Spleen (tissue), 11 donors: ENCODE data around the gene ZNRF3. TPM values are rescaled to one million over a fixed set of nuclear protein-coding genes. Genes with fewer than 3 reads are reported as not detected.

ENCODE experiments used
- DNase-seq: peaks from one replicate; pipeline ENCODE4 v3.0.0-alpha.2; 2020
- H3K27ac ChIP-seq, 8 donors: fragments of 200-600 bp; sonication (generic) in 7 of 8; 1 replicate in 4 of 8; 2 replicates in 4 of 8; pipeline versions ENCODE4 v1.5.0 to v1.8.0; 2016 to 2021; ENCODE audit warnings: inconsistent platforms in 4 of 8, mild to moderate bottlenecking in 4 of 8, moderate library complexity in 1 of 8
- H3K27me3 ChIP-seq, 7 donors: fragments of 200-600 bp; sonication (generic) in 6 of 7; replicated peaks in 1 of 7; 1 replicate in 4 of 7; 2 replicates in 3 of 7; pipeline versions ENCODE4 v1.5.0 to v1.8.0; 2016 to 2021; ENCODE audit warnings: inconsistent platforms in 3 of 7, mild to moderate bottlenecking in 1 of 7
- H3K36me3 ChIP-seq, 6 donors: fragments of 200-600 bp; sonication (generic) in 5 of 6; 1 replicate in 4 of 6; 2 replicates in 2 of 6; pipeline versions ENCODE4 v1.5.0 to v1.8.0; 2016 to 2021; ENCODE audit warnings: inconsistent platforms in 2 of 6
- H3K4me1 ChIP-seq, 6 donors: fragments of 200-600 bp; sonication (generic) in 5 of 6; 1 replicate in 3 of 6; 2 replicates in 3 of 6; pipeline versions ENCODE4 v1.5.0 to v1.8.0; 2016 to 2021; ENCODE audit warnings: inconsistent platforms in 3 of 6
- H3K4me3 ChIP-seq, 8 donors: fragments of 200-600 bp; sonication (generic) in 7 of 8; 1 replicate in 4 of 8; 2 replicates in 4 of 8; pipeline versions ENCODE4 v1.5.0 to v1.8.0; 2016 to 2021; ENCODE audit warnings: inconsistent platforms in 4 of 8, mild to moderate bottlenecking in 4 of 8, moderate library complexity in 2 of 8
- H3K9me3 ChIP-seq, 8 donors: fragments of 200-600 bp; sonication (generic) in 7 of 8; 1 replicate in 4 of 8; 2 replicates in 4 of 8; pipeline versions ENCODE4 v1.5.0 to v1.8.0; 2016 to 2021; ENCODE audit warnings: inconsistent platforms in 4 of 8
- POLR2A ChIP-seq, 3 donors: fragments of 450-650 bp; IDR thresholded peaks; one replicate each; pipeline ENCODE4 v1.5.1; 2017; ENCODE audit warnings: antibody characterized with exemption in 3 of 3, mild to moderate bottlenecking in 1 of 3
- POLR2AphosphoS5 ChIP-seq, 3 donors: sonication (generic); formaldehyde crosslinking; IDR thresholded peaks; one replicate each; pipeline ENCODE4 v1.5.1; 2017; ENCODE audit warnings: antibody characterized with exemption in 3 of 3
- WGBS, 5 donors: extraction: QIAGEN DNeasy Blood & Tissue Kit in 3 of 5; methylation state at CpG; one replicate each; pipeline versions ENCODE4 v1.1.5 to v1.1.7; 2013 to 2018; 5-methylcytosine and 5-hydroxymethylcytosine counted together
- intact Hi-C: fragments of 100-400 bp; cut with DNase I; formaldehyde crosslinking; loops from one replicate; pipeline ENCODE4 v1.15.0; 2023; ENCODE audit warnings: low total_unique reads
- polyA plus RNA-seq, 3 donors: library from polyadenylated mRNA; stranded (reverse); fragments of 200-250 nt; gene quantifications; one replicate each; pipeline ENCODE4 v1.2.1, GENCODE V29; 2013
- total RNA-seq, 7 donors: library from RNA; depleted of rRNA in 3 of 7; stranded (reverse); fragments of >200 nt in 3 of 7; fragmentation: NEBNext Ultra II Directional in 4 of 7; extraction: Animal tissue kit (Norgen Biotek cat#: 25700) in 4 of 7; gene quantifications; one replicate each; pipeline versions ENCODE4 v1.1.0 to v1.2.1, GENCODE V29; 2016 to 2021
- TF ChIP-seq, protein P1 (sequence below), 11 experiments: fragments of 200-600 bp in 7 of 11; fragments of 450-650 bp in 4 of 11; sonication (generic) in 4 of 11; IDR thresholded peaks in 8 of 11; conservative IDR thresholded peaks in 3 of 11; 1 replicate in 7 of 11; 2 replicates in 4 of 11; pipeline versions ENCODE4 v1.4.0 to v1.8.0; 2016 to 2021; ENCODE audit warnings: antibody characterized with exemption in 11 of 11, inconsistent platforms in 4 of 11, mild to moderate bottlenecking in 1 of 11
- donor health status: healthy with polysubstance abuse.
- donor health status: DM: no; HTN: no; CAD: no; lungs with moderate emphysema.
- donor health status: DM: no; HTN: no; CAD: no.
- donor health status: Bipolar disorder and iron deficiency.
- donor health status: healthy.
- donor health status: DM: no; HTN: no; CAD: no.
- donor health status: DM: yes; HTN: yes; CAD: no.

The ZNRF3 gene
- total and polyA plus RNA-seq, 10 donors = 0.15 to 4.5 (median 2.6) TPM

DNA sequence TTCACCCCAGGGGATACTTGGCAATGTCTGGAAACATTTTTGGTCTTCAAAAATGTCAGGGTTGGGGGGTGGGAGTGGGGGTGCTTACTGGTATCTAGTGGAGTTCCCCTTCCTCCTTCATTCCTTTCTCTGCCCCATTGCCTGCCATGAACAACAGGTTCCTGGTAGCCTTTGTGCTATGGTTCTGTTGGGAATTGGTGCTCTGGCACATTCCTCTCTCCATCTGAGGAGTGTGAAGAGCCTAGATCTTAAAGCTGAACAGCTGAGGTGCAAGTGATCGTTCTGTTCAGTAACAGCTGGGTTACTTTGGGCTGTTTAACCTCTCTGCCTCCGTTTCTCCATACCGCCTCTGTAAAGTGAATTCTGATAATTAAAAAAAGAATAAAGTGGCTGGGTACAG lies 114.0 kb downstream of the ZNRF3 start:
- H3K27ac ChIP-seq = no peak overlapping the region
- DNase-seq = no peak
- H3K4me3 ChIP-seq = no peak overlapping the region
- WGBS, 5 donors = 87 to 99% (median 95%) methylated on average over 3 of the region's 3 CpGs
- H3K27me3 ChIP-seq = no peaks in the 10 kb centered on the region
- H3K36me3 ChIP-seq = no peaks in the 10 kb centered on the region
- no peaks in the 10 kb centered on the region for H3K9me3 ChIP-seq
- TF ChIP-seq, protein P1, sequence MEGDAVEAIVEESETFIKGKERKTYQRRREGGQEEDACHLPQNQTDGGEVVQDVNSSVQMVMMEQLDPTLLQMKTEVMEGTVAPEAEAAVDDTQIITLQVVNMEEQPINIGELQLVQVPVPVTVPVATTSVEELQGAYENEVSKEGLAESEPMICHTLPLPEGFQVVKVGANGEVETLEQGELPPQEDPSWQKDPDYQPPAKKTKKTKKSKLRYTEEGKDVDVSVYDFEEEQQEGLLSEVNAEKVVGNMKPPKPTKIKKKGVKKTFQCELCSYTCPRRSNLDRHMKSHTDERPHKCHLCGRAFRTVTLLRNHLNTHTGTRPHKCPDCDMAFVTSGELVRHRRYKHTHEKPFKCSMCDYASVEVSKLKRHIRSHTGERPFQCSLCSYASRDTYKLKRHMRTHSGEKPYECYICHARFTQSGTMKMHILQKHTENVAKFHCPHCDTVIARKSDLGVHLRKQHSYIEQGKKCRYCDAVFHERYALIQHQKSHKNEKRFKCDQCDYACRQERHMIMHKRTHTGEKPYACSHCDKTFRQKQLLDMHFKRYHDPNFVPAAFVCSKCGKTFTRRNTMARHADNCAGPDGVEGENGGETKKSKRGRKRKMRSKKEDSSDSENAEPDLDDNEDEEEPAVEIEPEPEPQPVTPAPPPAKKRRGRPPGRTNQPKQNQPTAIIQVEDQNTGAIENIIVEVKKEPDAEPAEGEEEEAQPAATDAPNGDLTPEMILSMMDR (IDR thresholded peaks at IDR 0.05 in 8 of 11, conservative IDR thresholded peaks at IDR 0.05 in 3 of 11) = no peak
- TF ChIP-seq POLR2A (IDR thresholded peaks at IDR 0.05) (no peak), POLR2AphosphoS5 (IDR thresholded peaks at IDR 0.05) (no peak)
- no peaks in the 10 kb centered on the region for H3K4me1 ChIP-seq
- intact Hi-C loops = no loop called here

DNA sequence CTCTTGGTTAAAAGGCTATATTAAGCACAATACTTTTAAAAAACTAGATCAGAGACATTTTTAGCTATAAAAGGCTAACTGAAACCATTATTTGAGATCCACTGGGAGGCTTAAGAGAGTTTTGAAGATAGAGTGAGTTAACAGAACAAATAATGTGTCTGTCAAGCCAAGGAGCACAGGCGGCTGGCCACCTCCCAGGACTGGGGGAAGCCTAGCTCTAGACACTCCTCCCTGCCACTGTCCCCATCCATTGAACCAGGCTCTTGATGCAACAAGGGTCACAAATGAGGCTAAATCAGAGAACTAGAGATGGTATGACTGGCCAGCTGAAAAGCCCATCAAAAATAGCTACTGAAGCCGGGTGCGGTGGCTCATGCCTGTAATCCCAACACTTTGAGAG lies 115.3 kb downstream of the ZNRF3 start:
- intact Hi-C loops = no loop called here
- H3K4me3 ChIP-seq = no peak overlapping the region
- DNase-seq = no peak
- no peaks in the 10 kb centered on the region for H3K4me1 ChIP-seq
- peak in 1 of 3 donors; percentile 11 for TF ChIP-seq POLR2AphosphoS5 (IDR thresholded peaks at IDR 0.05)
- no peak for TF ChIP-seq POLR2A (IDR thresholded peaks at IDR 0.05)
- no peaks in the 10 kb centered on the region for H3K36me3 ChIP-seq
- 69 to 89% (median 86%) methylated on average over 3 of the region's 3 CpGs for WGBS, 5 donors
- H3K27ac ChIP-seq = peak overlapping the region in 1 of 8 donors; percentile 4
- no peaks in the 10 kb centered on the region for H3K9me3 ChIP-seq
- no peaks in the 10 kb centered on the region for H3K27me3 ChIP-seq

DNA sequence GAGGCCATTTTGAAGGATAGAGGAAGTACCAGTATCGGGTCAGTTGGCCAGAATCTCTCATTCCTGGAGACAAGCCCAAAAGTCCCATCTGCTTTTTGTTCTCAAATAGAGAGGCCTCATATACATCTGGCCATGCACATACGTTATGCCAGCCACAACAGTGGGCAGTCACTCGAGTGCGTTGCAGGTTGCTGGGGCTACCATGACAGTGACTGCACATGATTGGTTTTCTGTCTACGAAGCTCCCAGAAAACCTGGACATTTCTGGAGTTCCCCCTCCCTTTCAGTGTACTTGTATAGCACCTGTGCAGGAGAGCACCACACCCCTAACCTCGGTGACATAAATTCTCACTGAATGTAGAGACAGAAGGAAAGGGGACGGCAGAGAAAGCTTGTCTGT lies 116.1 kb downstream of the ZNRF3 start:
- no peak overlapping the region for H3K4me3 ChIP-seq
- no peak overlapping the region for H3K27ac ChIP-seq
- no peaks in the 10 kb centered on the region for H3K9me3 ChIP-seq
- peaks cover 0 to under 1% (median 0%) of the 10 kb centered on the region in 6 donors for H3K4me1 ChIP-seq
- TF ChIP-seq, protein P1 (IDR thresholded peaks at IDR 0.05 in 8 of 11, conservative IDR thresholded peaks at IDR 0.05 in 3 of 11) = no peak
- WGBS, 5 donors = 76 to 91% (median 83%) methylated on average over 7 of the region's 7 CpGs
- DNase-seq = no peak
- H3K36me3 ChIP-seq = no peaks in the 10 kb centered on the region
- intact Hi-C loops = no loop called here
- peaks cover 0 to 1% (median 0%) of the 10 kb centered on the region in 7 donors for H3K27me3 ChIP-seq

DNA sequence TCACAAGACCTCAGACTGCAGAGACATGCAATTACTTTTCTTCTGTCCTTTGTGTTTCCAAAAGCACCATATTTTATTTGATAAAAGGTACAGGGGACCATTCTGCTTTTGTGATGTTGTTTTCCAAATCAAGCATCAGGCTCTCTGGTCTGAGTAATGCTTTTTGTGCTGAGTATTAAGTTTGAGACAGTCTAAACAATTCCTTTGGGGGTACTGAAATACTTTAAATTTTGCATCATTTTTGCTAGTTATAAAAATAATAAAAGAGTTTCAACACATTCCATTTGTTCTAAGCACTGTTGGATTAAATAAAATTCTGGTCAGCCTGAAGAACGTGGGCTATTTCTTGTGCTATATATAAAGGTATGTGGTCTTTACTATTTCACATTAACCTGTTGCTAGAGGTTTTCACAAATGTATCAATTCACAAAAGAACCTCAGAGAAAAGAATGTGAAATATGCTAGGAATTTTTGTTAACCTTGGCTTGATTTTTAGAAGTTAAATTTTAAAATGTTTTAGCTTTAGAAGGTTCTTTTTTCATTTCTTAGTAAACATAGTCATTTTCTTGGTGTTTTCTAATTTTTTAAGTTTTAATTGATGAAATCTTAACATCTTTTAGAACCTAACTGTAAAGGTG lies 116.7 kb downstream of the ZNRF3 start:
- no peak overlapping the region for H3K27ac ChIP-seq
- peaks cover 0 to 6% (median 0%) of the 10 kb centered on the region in 6 donors for H3K4me1 ChIP-seq
- no peaks in the 10 kb centered on the region for H3K9me3 ChIP-seq
- TF ChIP-seq POLR2AphosphoS5 (IDR thresholded peaks at IDR 0.05) (no peak), POLR2A (IDR thresholded peaks at IDR 0.05) (no peak)
- TF ChIP-seq, protein P1 (IDR thresholded peaks at IDR 0.05 in 8 of 11, conservative IDR thresholded peaks at IDR 0.05 in 3 of 11) = no peak
- WGBS, 5 donors = 70 to 84% (median 83%) methylated on average over 1 of the region's 1 CpG
- no peak overlapping the region for H3K4me3 ChIP-seq
- no peak for DNase-seq
- H3K27me3 ChIP-seq = peaks cover 0 to 6% (median 0%) of the 10 kb centered on the region in 7 donors
- intact Hi-C loops = no loop called here
- no peaks in the 10 kb centered on the region for H3K36me3 ChIP-seq
